Liver (tissue), 9 donors: Measurements from ENCODE around the gene CSTF2T. TPM values are rescaled to one million over a fixed set of nuclear protein-coding genes. Genes with fewer than 3 reads are reported as not detected.

Experiments used
- DNase-seq: peaks from one replicate; pipeline ENCODE4 v3.0.0-alpha.2; 2017; ENCODE audit warnings: low spot score
- H3K27ac ChIP-seq, 2 donors: one replicate each; pipeline ENCODE4 v1.7.0; 2013; ENCODE audit warnings: inconsistent platforms in 2 of 2, low read length in 2 of 2, control low read depth in 1 of 2, low read depth in 1 of 2, mild to moderate bottlenecking in 1 of 2
- H3K27me3 ChIP-seq, 4 donors: one replicate each; pipeline versions ENCODE4 v1.6.1 to v1.7.0; 2013; ENCODE audit warnings: low read length in 3 of 4, inconsistent platforms in 1 of 4, mild to moderate bottlenecking in 1 of 4, moderate library complexity in 1 of 4; ENCODE audit not compliant: control insufficient read depth in 4 of 4, insufficient read depth in 4 of 4
- H3K36me3 ChIP-seq, 4 donors: one replicate each; pipeline versions ENCODE4 v1.6.1 to v1.7.0; 2013; ENCODE audit warnings: low read length in 3 of 4, mild to moderate bottlenecking in 3 of 4, low read depth in 1 of 4, moderate library complexity in 1 of 4; ENCODE audit not compliant: control insufficient read depth in 4 of 4, insufficient read depth in 3 of 4
- H3K4me1 ChIP-seq, 4 donors: one replicate each; pipeline versions ENCODE4 v1.6.1 to v1.7.0; 2013; ENCODE audit warnings: low read length in 3 of 4, mild to moderate bottlenecking in 3 of 4, moderate library complexity in 1 of 4; ENCODE audit not compliant: control insufficient read depth in 4 of 4, insufficient read depth in 4 of 4
- H3K4me3 ChIP-seq, 3 donors: one replicate each; pipeline versions ENCODE4 v1.6.1 to v1.7.0; 2013; ENCODE audit warnings: low read length in 3 of 3, control low read depth in 1 of 3, low read depth in 1 of 3, mild to moderate bottlenecking in 1 of 3
- H3K9ac ChIP-seq, 2 donors: one replicate each; pipeline ENCODE4 v1.7.0; 2013; ENCODE audit warnings: low read length in 2 of 2, mild to moderate bottlenecking in 2 of 2, moderate library complexity in 2 of 2, control low read depth in 1 of 2, low read depth in 1 of 2
- H3K9me3 ChIP-seq, 4 donors: one replicate each; pipeline versions ENCODE4 v1.6.1 to v1.7.0; 2013; ENCODE audit warnings: low read length in 3 of 4; ENCODE audit not compliant: control insufficient read depth in 4 of 4
- EGR1 ChIP-seq, 2 donors: IDR thresholded peaks; 2 replicates each; pipeline ENCODE4 v1.6.1; 2016 to 2018; ENCODE audit warnings: antibody characterized with exemption in 2 of 2, low read depth in 2 of 2
- FOXA1 ChIP-seq: IDR thresholded peaks from 2 replicates; pipeline ENCODE4 v1.6.1; 2016; ENCODE audit warnings: antibody characterized with exemption
- FOXA2 ChIP-seq: IDR thresholded peaks from 2 replicates; pipeline ENCODE4 v1.6.1; 2016; ENCODE audit warnings: antibody characterized with exemption
- GABPA ChIP-seq, 2 donors: IDR thresholded peaks in 1 of 2; conservative IDR thresholded peaks in 1 of 2; 2 replicates each; pipeline ENCODE4 v1.6.1; 2016; ENCODE audit warnings: antibody characterized with exemption in 2 of 2, mild to moderate bottlenecking in 1 of 2, moderate library complexity in 1 of 2
- HNF4G ChIP-seq: IDR thresholded peaks from 2 replicates; pipeline ENCODE4 v1.6.1; 2016; ENCODE audit warnings: antibody characterized with exemption
- JUND ChIP-seq, 2 donors: IDR thresholded peaks; 2 replicates each; pipeline ENCODE4 v1.6.1; 2016; ENCODE audit warnings: antibody characterized with exemption in 2 of 2
- NR2F2 ChIP-seq: IDR thresholded peaks from 2 replicates; pipeline ENCODE4 v1.6.1; 2016; ENCODE audit warnings: antibody characterized with exemption
- RAD21 ChIP-seq, 2 donors: IDR thresholded peaks; 2 replicates each; pipeline ENCODE4 v1.6.1; 2016; ENCODE audit warnings: antibody characterized with exemption in 2 of 2, mild to moderate bottlenecking in 2 of 2
- RXRA ChIP-seq, 2 donors: IDR thresholded peaks; 2 replicates each; pipeline ENCODE4 v1.6.1; 2017 to 2018; ENCODE audit warnings: antibody characterized with exemption in 2 of 2, mild to moderate bottlenecking in 1 of 2
- WGBS: extraction: QIAGEN DNeasy Blood & Tissue Kit; methylation state at CpG from one replicate; pipeline ENCODE4 v1.1.7; 2013; 5-methylcytosine and 5-hydroxymethylcytosine counted together
- polyA plus RNA-seq, 2 donors: library from polyadenylated mRNA; stranded (reverse) in 1 of 2; unstranded in 1 of 2; fragments of 200-250 nt in 1 of 2; fragments of >200 nt in 1 of 2; fragmentation: Nextera tagmentation in 1 of 2; extraction: Ambion mirVana in 1 of 2; gene quantifications; one replicate each; pipeline versions ENCODE4 v1.2.1 to v1.2.3, GENCODE V29; 2013 to 2015
- total RNA-seq, 2 donors: library from RNA; depleted of rRNA; stranded (reverse); fragments of >200 nt; gene quantifications; one replicate each; pipeline ENCODE4 v1.2.3, GENCODE V29; 2014
- TF ChIP-seq, protein P1 (sequence below): IDR thresholded peaks from 2 replicates; pipeline ENCODE4 v1.6.1; 2016; ENCODE audit warnings: antibody characterized with exemption, mild to moderate bottlenecking
- TF ChIP-seq, protein P2 (sequence below): IDR thresholded peaks from 2 replicates; pipeline ENCODE4 v1.6.1; 2016; ENCODE audit warnings: antibody characterized with exemption
- donor health status: healthy.
- donor health status: healthy.
- donor health status: healthy.
- donor health status: healthy.
- donor health status: healthy.

Gene CSTF2T
- total and polyA plus RNA-seq, 4 donors = 2.7 to 14.2 (median 9.4) TPM

- Histone ChIP-seq H3K27me3 (no peaks in the 10 kb centered on the region), H3K9me3 (no peaks in the 10 kb centered on the region), H3K9ac (no peak overlapping the region), H3K36me3 (no peaks in the 10 kb centered on the region), H3K4me1 (no peaks in the 10 kb centered on the region), H3K27ac (no peak overlapping the region), H3K4me3 (no peak overlapping the region)
- TF ChIP-seq NR2F2 (no peak), FOXA1 (no peak), JUND (IDR thresholded peaks at IDR 0.05) (no peak), RAD21 (IDR thresholded peaks at IDR 0.05) (no peak), RXRA (IDR thresholded peaks at IDR 0.05) (no peak), EGR1 (IDR thresholded peaks at IDR 0.05; ENCODE audit: low read depth in 2 of 2) (no peak), HNF4G (no peak), GABPA (IDR thresholded peaks at IDR 0.05 in 1 of 2, conservative IDR thresholded peaks at IDR 0.05 in 1 of 2) (no peak)
- TF ChIP-seq, protein P1, sequence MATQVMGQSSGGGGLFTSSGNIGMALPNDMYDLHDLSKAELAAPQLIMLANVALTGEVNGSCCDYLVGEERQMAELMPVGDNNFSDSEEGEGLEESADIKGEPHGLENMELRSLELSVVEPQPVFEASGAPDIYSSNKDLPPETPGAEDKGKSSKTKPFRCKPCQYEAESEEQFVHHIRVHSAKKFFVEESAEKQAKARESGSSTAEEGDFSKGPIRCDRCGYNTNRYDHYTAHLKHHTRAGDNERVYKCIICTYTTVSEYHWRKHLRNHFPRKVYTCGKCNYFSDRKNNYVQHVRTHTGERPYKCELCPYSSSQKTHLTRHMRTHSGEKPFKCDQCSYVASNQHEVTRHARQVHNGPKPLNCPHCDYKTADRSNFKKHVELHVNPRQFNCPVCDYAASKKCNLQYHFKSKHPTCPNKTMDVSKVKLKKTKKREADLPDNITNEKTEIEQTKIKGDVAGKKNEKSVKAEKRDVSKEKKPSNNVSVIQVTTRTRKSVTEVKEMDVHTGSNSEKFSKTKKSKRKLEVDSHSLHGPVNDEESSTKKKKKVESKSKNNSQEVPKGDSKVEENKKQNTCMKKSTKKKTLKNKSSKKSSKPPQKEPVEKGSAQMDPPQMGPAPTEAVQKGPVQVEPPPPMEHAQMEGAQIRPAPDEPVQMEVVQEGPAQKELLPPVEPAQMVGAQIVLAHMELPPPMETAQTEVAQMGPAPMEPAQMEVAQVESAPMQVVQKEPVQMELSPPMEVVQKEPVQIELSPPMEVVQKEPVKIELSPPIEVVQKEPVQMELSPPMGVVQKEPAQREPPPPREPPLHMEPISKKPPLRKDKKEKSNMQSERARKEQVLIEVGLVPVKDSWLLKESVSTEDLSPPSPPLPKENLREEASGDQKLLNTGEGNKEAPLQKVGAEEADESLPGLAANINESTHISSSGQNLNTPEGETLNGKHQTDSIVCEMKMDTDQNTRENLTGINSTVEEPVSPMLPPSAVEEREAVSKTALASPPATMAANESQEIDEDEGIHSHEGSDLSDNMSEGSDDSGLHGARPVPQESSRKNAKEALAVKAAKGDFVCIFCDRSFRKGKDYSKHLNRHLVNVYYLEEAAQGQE = no peak
- TF ChIP-seq, protein P2, sequence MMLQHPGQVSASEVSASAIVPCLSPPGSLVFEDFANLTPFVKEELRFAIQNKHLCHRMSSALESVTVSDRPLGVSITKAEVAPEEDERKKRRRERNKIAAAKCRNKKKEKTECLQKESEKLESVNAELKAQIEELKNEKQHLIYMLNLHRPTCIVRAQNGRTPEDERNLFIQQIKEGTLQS = no peak
- 82% methylated on average over 3 of the region's 3 CpGs for WGBS
- DNase-seq = no peak
Measured at GRCh38 chr10:51706225-51706624, 6.8 kb upstream of the CSTF2T start.

DNA sequence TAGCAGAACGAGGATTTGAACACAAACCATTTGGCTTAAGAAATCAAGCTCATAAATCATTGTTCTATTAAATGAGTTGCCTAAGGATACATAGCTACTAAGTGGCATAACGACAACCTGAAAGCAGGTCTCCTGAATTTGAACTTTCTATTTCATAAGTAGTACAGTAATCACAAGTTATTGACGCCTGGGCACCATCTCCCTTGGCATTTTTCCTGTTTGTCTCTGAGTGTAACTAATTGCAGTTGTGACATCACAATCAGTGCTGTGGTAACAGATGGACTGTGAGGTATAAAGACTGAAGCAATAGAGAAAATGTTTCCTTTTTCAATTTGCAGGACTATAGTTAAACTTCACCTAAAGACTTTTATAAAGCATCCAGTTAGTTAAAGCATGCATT is 6.4 kb upstream of the CSTF2T start:
- H3K4me1 ChIP-seq = no peaks in the 10 kb centered on the region
- WGBS = 68% methylated on average over 3 of the region's 3 CpGs
- H3K9me3 ChIP-seq = no peaks in the 10 kb centered on the region
- no peaks in the 10 kb centered on the region for H3K27me3 ChIP-seq
- no peak for DNase-seq
- H3K4me3 ChIP-seq = no peak overlapping the region
- H3K27ac ChIP-seq = no peak overlapping the region
- H3K36me3 ChIP-seq = no peaks in the 10 kb centered on the region
- TF ChIP-seq, protein P1 = no peak
- TF ChIP-seq RXRA (IDR thresholded peaks at IDR 0.05) (no peak), FOXA1 (no peak), FOXA2 (no peak), RAD21 (IDR thresholded peaks at IDR 0.05) (no peak)
- TF ChIP-seq, protein P2 = no peak
- no peak overlapping the region for H3K9ac ChIP-seq
